Heart left ventricle (tissue), 13 donors: ENCODE data around the gene UBTD1.

Experiments used
- POLR2A ChIP-seq, 2 donors: fragments of 450-650 bp; IDR thresholded peaks; one replicate each; pipeline ENCODE4 v1.6.1; 2017; ENCODE audit warnings: antibody characterized with exemption in 2 of 2, mild to moderate bottlenecking in 2 of 2, moderate library complexity in 2 of 2
- TF ChIP-seq, protein P1 (sequence below), 12 donors: fragments of 200-600 bp; sonication (generic) in 4 of 12; IDR thresholded peaks; one replicate each; pipeline versions ENCODE4 v1.5.0 to v1.8.0; 2018 to 2022; ENCODE audit warnings: antibody characterized with exemption in 12 of 12, mild to moderate bottlenecking in 5 of 12
- donor health status: ischemic (EF 13 %, LVEDD 7.1; RV severe dilation, severe dysfunction).
- donor health status: DM: no; HTN: yes; CAD: no.
- donor health status: DM: no; HTN: no; CAD: no.
- donor health status: ischemic (EF 25% LVEDD 6.9; RV normal size, moderate dysfunction).
- donor health status: ischemic (EF 25% LVEDD 5.7; RV mildly dilated, moderate dysfunction).
- donor health status: ischemic (EF 35%, LVEDD 5.7; RV mildly dilated, moderate dysfunction).
- donor health status: nonischemic (EF 11% LVEDD 7.7; RV severe dilation, severe dysfunction).
- donor health status: DM: yes; HTN: yes; CAD: no.
- donor health status: PGD.
- donor health status: ischemic (EF 29% LVEDD 5.4; RV normal size, mild dysfunction).
- donor health status: nonischemic (EF 23%, LVEDD 6.1; RV moderate dilation, normal function).

- TF ChIP-seq POLR2A (IDR thresholded peaks at IDR 0.05): no peak
- TF ChIP-seq, protein P1, sequence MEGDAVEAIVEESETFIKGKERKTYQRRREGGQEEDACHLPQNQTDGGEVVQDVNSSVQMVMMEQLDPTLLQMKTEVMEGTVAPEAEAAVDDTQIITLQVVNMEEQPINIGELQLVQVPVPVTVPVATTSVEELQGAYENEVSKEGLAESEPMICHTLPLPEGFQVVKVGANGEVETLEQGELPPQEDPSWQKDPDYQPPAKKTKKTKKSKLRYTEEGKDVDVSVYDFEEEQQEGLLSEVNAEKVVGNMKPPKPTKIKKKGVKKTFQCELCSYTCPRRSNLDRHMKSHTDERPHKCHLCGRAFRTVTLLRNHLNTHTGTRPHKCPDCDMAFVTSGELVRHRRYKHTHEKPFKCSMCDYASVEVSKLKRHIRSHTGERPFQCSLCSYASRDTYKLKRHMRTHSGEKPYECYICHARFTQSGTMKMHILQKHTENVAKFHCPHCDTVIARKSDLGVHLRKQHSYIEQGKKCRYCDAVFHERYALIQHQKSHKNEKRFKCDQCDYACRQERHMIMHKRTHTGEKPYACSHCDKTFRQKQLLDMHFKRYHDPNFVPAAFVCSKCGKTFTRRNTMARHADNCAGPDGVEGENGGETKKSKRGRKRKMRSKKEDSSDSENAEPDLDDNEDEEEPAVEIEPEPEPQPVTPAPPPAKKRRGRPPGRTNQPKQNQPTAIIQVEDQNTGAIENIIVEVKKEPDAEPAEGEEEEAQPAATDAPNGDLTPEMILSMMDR (IDR thresholded peaks at IDR 0.05): no peak
These were observed 99.1 kb downstream of the UBTD1 start for GRCh38 chr10:97597778-97598177.
